ENCODE measurements around the gene PHACTR1.

DNA sequence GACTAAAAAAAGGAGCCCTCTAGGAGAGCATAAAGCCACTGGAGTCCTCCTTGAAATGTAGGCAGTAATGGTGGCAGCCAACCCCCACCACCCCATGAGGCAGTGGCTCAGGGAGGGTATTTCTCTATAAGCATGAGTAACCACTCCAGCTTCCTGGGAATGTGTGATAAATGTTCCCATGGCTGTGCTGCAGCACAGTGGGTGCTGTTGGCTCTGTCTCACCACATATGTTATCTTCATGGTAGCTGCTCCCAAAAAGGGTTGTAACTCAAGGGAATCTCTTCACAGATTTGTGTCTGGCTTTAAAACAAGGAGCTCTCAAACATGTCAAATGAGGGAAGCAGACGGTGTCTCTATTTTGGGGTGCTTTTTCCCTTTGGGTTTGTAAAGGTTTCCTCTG is 7.5 kb upstream of the PHACTR1 start:
- no peak for TF ChIP-seq POLR2A (IDR thresholded peaks at IDR 0.05)
- TF ChIP-seq, protein P1, sequence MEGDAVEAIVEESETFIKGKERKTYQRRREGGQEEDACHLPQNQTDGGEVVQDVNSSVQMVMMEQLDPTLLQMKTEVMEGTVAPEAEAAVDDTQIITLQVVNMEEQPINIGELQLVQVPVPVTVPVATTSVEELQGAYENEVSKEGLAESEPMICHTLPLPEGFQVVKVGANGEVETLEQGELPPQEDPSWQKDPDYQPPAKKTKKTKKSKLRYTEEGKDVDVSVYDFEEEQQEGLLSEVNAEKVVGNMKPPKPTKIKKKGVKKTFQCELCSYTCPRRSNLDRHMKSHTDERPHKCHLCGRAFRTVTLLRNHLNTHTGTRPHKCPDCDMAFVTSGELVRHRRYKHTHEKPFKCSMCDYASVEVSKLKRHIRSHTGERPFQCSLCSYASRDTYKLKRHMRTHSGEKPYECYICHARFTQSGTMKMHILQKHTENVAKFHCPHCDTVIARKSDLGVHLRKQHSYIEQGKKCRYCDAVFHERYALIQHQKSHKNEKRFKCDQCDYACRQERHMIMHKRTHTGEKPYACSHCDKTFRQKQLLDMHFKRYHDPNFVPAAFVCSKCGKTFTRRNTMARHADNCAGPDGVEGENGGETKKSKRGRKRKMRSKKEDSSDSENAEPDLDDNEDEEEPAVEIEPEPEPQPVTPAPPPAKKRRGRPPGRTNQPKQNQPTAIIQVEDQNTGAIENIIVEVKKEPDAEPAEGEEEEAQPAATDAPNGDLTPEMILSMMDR (IDR thresholded peaks at IDR 0.05), result no peak
